HEK293 (cell line): ENCODE measurements around the gene SLC39A3.

Source experiments
- EGR2 ChIP-seq: fragments of 450-650 bp; formaldehyde crosslinking; IDR thresholded peaks from 2 replicates; pipeline ENCODE4 v1.5.1; 2016; ENCODE audit warnings: low read depth, missing biosample characterization, missing genetic modification characterization
- GLIS1 ChIP-seq: fragments of 450-650 bp; formaldehyde crosslinking; IDR thresholded peaks from 2 replicates; pipeline ENCODE4 v1.5.1; 2016; ENCODE audit warnings: missing biosample characterization, missing genetic modification characterization
- KLF10 ChIP-seq: fragments of 450-650 bp; IDR thresholded peaks from 2 replicates; pipeline ENCODE4 v1.5.1; 2018; ENCODE audit warnings: missing biosample characterization, mild to moderate bottlenecking, missing genetic modification characterization
- OVOL3 ChIP-seq: fragments of 450-650 bp; formaldehyde crosslinking; IDR thresholded peaks from 2 replicates; pipeline ENCODE4 v1.5.1; 2016; ENCODE audit warnings: missing biosample characterization, missing genetic modification characterization
- SP2 ChIP-seq: fragments of 450-650 bp; formaldehyde crosslinking; IDR thresholded peaks from 2 replicates; pipeline ENCODE4 v1.5.1; 2016; ENCODE audit warnings: missing biosample characterization, missing genetic modification characterization
- ZBTB7A ChIP-seq: fragments of 450-650 bp; formaldehyde crosslinking; IDR thresholded peaks from 2 replicates; pipeline ENCODE4 v1.5.1; 2016; ENCODE audit warnings: low read depth, missing biosample characterization, missing genetic modification characterization
- ZFHX2 ChIP-seq: fragments of 450-650 bp; formaldehyde crosslinking; conservative IDR thresholded peaks from 2 replicates; pipeline ENCODE4 v1.5.1; 2016; ENCODE audit warnings: missing biosample characterization, missing genetic modification characterization
- ZNF19 ChIP-seq: fragments of 450-650 bp; formaldehyde crosslinking; IDR thresholded peaks from 2 replicates; pipeline ENCODE4; 2016; ENCODE audit warnings: missing biosample characterization, missing genetic modification characterization, low read depth
- ZNF223 ChIP-seq: fragments of 450-650 bp; formaldehyde crosslinking; IDR thresholded peaks from 2 replicates; pipeline ENCODE4 v1.5.1; 2016; ENCODE audit warnings: missing biosample characterization, missing genetic modification characterization
- ZNF239 ChIP-seq: fragments of 450-650 bp; formaldehyde crosslinking; IDR thresholded peaks from 2 replicates; pipeline ENCODE4 v1.5.1; 2016; ENCODE audit warnings: missing biosample characterization, missing genetic modification characterization
- ZNF248 ChIP-seq: fragments of 450-650 bp; formaldehyde crosslinking; IDR thresholded peaks from 2 replicates; pipeline ENCODE4 v1.5.1; 2017; ENCODE audit warnings: missing biosample characterization, missing genetic modification characterization
- ZNF266 ChIP-seq: fragments of 450-650 bp; formaldehyde crosslinking; IDR thresholded peaks from 2 replicates; pipeline ENCODE4 v1.5.1; 2016; ENCODE audit warnings: missing biosample characterization, missing genetic modification characterization, low read depth
- ZNF274 ChIP-seq, 2 experiments: fragments of 200-500 bp in 1 of 2; fragments of 450-650 bp in 1 of 2; sonication (Bioruptor generic) in 1 of 2; formaldehyde crosslinking in 1 of 2; IDR thresholded peaks; 2 replicates each; pipeline versions ENCODE4 v1.5.1 to v1.6.1; 2014 to 2016; ENCODE audit warnings: borderline replicate concordance in 1 of 2, inconsistent platforms in 1 of 2, low read length in 1 of 2, missing biosample characterization in 1 of 2, missing genetic modification characterization in 1 of 2
- ZNF292 ChIP-seq: fragments of 450-650 bp; formaldehyde crosslinking; IDR thresholded peaks from 2 replicates; pipeline ENCODE4 v1.5.1; 2016; ENCODE audit warnings: low read depth, missing biosample characterization, missing genetic modification characterization, borderline replicate concordance
- ZNF311 ChIP-seq: fragments of 450-650 bp; formaldehyde crosslinking; IDR thresholded peaks from 2 replicates; pipeline ENCODE4 v1.5.1; 2017; ENCODE audit warnings: missing biosample characterization, missing genetic modification characterization, borderline replicate concordance
- ZNF394 ChIP-seq: fragments of 450-650 bp; formaldehyde crosslinking; IDR thresholded peaks from 2 replicates; pipeline ENCODE4 v1.5.1; 2016; ENCODE audit warnings: missing biosample characterization, missing genetic modification characterization, mild to moderate bottlenecking, moderate library complexity, borderline replicate concordance
- ZNF416 ChIP-seq: fragments of 450-650 bp; formaldehyde crosslinking; IDR thresholded peaks from 2 replicates; pipeline ENCODE4 v1.5.1; 2016; ENCODE audit warnings: missing biosample characterization, missing genetic modification characterization
- ZNF596 ChIP-seq: fragments of 450-650 bp; IDR thresholded peaks from 2 replicates; pipeline ENCODE4 v1.5.0; 2018; ENCODE audit warnings: missing biosample characterization, mild to moderate bottlenecking, missing genetic modification characterization, moderate library complexity
- ZNF660 ChIP-seq: fragments of 450-650 bp; IDR thresholded peaks from 2 replicates; pipeline ENCODE4 v1.5.1; 2018; ENCODE audit warnings: missing biosample characterization, mild to moderate bottlenecking, missing genetic modification characterization
- ZNF76 ChIP-seq: fragments of 450-650 bp; formaldehyde crosslinking; IDR thresholded peaks from 2 replicates; pipeline ENCODE4; 2016; ENCODE audit warnings: low read depth, missing biosample characterization, missing genetic modification characterization, borderline replicate concordance
- ZXDB ChIP-seq: fragments of 450-650 bp; formaldehyde crosslinking; IDR thresholded peaks from 2 replicates; pipeline ENCODE4 v1.5.1; 2016; ENCODE audit warnings: missing biosample characterization, missing genetic modification characterization
- TF ChIP-seq, protein P1 (sequence below): fragments of 450-650 bp; formaldehyde crosslinking; IDR thresholded peaks from 2 replicates; pipeline ENCODE4 v1.5.1; 2016; ENCODE audit warnings: missing biosample characterization, missing genetic modification characterization
- TF ChIP-seq, protein P2 (sequence below): fragments of 450-650 bp; formaldehyde crosslinking; IDR thresholded peaks from 2 replicates; pipeline ENCODE4 v1.5.1; 2017; ENCODE audit warnings: missing biosample characterization, missing genetic modification characterization
- TF ChIP-seq, protein P3 (sequence below): fragments of 450-650 bp; formaldehyde crosslinking; conservative IDR thresholded peaks from 2 replicates; pipeline ENCODE4 v1.5.1; 2016; ENCODE audit warnings: low read depth, missing biosample characterization, missing genetic modification characterization
- TF ChIP-seq, protein P4 (sequence below): fragments of 450-650 bp; formaldehyde crosslinking; IDR thresholded peaks from 2 replicates; pipeline ENCODE4 v1.5.1; 2016; ENCODE audit warnings: missing biosample characterization, missing genetic modification characterization
- TF ChIP-seq, protein P5 (sequence below): fragments of 450-650 bp; formaldehyde crosslinking; IDR thresholded peaks from 2 replicates; pipeline ENCODE4 v1.5.1; 2017; ENCODE audit warnings: missing biosample characterization, missing genetic modification characterization

SLC39A3 gene

DNA sequence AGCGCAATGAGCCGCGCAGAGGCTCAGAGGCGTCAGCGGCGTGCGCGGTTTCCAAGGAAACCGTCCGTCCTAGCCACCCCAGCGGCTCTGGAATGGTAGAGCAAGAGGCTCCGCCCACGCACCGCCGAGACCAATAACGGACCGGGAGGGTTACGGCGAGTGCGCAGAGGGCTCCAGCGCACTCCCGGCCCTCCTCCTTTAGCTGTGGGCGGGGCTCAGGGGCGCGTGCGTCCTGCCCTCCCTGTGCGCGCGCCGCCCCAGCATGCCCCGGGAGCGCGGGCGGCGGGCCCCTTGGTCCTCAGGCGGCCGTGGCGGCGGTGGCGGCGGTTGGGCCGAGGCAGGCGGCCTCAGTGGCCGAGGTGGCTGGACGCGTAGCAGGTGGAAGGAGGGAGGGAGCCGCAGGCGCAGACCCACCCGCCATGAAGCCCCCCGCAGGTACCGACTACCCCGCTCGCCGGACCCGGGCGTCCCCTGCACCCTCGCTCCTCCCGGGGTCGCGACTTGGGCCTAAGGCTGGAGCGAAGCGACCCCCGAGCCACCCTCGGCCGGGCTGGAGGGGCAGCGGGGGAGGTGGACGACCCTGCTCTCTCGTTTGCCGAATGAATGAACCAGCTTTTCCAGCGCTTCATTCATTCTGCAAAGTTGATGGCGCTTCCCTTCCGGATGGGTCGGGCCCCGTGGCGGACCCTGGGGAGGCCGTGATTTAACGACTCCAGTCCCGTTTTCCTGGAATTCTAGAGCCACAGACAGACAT lies 45.6 kb upstream of the SLC39A3 start, which contains the start of gene THOP1 (continued):
- TF ChIP-seq OVOL3 (tag by site-specific recombination) (no peak), ZNF19 (tag by site-specific recombination) (no peak), ZNF223 (no peak), ZNF76 (tag by site-specific recombination) (peak; percentile 62; the same call in 1 of the 2 replicates), ZNF596 (tag by site-specific recombination) (0 out of 2 replicates have a peak, but pooled peaks have one; percentile 43), SP2 (peak; percentile 94), ZNF274 (IDR thresholded peaks at IDR 0.05; ENCODE audit: low read length) (no peak), ZNF274 (tag by site-specific recombination; IDR thresholded peaks at IDR 0.05; ENCODE audit: borderline replicate concordance) (no peak), ZNF394 (tag by site-specific recombination) (0 out of 2 replicates have a peak, but pooled peaks have one; percentile 20), KLF10 (0 out of 2 replicates have a peak, but pooled peaks have one; percentile 44), ZNF248 (tag by site-specific recombination) (no peak), ZXDB (tag by site-specific recombination) (peak; percentile 53; the same call in 1 of the 2 replicates), ZNF660 (tag by site-specific recombination) (peak; percentile 61), EGR2 (tag by site-specific recombination) (peak; percentile 54), ZNF311 (tag by site-specific recombination) (no peak), ZFHX2 (tag by site-specific recombination) (peak; percentile 91), ZBTB7A (peak; percentile 67; the same call in 1 of the 2 replicates), ZNF239 (tag by site-specific recombination) (no peak), ZNF416 (tag by site-specific recombination) (no peak), ZNF266 (tag by site-specific recombination) (no peak), GLIS1 (tag by site-specific recombination) (peak; percentile 11; the same call in 1 of the 2 replicates), ZNF292 (no peak)
- TF ChIP-seq, protein P1, sequence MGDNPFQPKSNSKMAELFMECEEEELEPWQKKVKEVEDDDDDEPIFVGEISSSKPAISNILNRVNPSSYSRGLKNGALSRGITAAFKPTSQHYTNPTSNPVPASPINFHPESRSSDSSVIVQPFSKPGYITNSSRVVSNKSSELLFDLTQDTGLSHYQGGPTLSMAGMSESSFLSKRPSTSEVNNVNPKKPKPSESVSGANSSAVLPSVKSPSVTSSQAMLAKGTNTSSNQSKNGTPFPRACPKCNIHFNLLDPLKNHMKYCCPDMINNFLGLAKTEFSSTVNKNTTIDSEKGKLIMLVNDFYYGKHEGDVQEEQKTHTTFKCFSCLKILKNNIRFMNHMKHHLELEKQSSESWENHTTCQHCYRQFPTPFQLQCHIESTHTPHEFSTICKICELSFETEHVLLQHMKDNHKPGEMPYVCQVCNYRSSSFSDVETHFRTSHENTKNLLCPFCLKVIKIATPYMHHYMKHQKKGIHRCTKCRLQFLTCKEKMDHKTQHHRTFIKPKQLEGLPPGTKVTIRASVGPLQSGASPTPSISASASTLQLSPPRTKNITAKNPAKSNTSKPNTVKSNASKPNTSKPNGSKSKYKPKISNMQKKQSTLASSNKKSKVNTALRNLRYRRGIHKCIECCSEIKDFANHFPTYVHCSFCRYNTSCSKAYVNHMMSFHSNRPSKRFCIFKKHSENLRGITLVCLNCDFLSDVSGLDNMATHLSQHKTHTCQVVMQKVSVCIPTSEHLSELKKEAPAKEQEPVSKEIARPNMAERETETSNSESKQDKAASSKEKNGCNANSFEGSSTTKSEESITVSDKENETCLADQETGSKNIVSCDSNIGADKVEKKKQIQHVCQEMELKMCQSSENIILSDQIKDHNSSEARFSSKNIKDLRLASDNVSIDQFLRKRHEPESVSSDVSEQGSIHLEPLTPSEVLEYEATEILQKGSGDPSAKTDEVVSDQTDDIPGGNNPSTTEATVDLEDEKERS: no peak
- TF ChIP-seq, protein P2, sequence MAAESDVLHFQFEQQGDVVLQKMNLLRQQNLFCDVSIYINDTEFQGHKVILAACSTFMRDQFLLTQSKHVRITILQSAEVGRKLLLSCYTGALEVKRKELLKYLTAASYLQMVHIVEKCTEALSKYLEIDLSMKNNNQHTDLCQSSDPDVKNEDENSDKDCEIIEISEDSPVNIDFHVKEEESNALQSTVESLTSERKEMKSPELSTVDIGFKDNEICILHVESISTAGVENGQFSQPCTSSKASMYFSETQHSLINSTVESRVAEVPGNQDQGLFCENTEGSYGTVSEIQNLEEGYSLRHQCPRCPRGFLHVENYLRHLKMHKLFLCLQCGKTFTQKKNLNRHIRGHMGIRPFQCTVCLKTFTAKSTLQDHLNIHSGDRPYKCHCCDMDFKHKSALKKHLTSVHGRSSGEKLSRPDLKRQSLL: peak; percentile 97
- TF ChIP-seq, protein P3, sequence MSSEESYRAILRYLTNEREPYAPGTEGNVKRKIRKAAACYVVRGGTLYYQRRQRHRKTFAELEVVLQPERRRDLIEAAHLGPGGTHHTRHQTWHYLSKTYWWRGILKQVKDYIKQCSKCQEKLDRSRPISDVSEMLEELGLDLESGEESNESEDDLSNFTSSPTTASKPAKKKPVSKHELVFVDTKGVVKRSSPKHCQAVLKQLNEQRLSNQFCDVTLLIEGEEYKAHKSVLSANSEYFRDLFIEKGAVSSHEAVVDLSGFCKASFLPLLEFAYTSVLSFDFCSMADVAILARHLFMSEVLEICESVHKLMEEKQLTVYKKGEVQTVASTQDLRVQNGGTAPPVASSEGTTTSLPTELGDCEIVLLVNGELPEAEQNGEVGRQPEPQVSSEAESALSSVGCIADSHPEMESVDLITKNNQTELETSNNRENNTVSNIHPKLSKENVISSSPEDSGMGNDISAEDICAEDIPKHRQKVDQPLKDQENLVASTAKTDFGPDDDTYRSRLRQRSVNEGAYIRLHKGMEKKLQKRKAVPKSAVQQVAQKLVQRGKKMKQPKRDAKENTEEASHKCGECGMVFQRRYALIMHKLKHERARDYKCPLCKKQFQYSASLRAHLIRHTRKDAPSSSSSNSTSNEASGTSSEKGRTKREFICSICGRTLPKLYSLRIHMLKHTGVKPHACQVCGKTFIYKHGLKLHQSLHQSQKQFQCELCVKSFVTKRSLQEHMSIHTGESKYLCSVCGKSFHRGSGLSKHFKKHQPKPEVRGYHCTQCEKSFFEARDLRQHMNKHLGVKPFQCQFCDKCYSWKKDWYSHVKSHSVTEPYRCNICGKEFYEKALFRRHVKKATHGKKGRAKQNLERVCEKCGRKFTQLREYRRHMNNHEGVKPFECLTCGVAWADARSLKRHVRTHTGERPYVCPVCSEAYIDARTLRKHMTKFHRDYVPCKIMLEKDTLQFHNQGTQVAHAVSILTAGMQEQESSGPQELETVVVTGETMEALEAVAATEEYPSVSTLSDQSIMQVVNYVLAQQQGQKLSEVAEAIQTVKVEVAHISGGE (tag by site-specific recombination): no peak
- TF ChIP-seq, protein P4, sequence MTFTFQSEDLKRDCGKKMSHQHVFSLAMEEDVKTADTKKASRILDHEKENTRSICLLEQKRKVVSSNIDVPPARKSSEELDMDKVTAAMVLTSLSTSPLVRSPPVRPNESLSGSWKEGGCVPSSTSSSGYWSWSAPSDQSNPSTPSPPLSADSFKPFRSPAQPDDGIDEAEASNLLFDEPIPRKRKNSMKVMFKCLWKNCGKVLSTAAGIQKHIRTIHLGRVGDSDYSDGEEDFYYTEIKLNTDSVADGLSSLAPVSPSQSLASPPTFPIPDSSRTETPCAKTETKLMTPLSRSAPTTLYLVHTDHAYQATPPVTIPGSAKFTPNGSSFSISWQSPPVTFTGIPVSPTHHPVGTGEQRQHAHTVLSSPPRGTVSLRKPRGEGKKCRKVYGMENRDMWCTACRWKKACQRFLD: no peak
- TF ChIP-seq, protein P5, sequence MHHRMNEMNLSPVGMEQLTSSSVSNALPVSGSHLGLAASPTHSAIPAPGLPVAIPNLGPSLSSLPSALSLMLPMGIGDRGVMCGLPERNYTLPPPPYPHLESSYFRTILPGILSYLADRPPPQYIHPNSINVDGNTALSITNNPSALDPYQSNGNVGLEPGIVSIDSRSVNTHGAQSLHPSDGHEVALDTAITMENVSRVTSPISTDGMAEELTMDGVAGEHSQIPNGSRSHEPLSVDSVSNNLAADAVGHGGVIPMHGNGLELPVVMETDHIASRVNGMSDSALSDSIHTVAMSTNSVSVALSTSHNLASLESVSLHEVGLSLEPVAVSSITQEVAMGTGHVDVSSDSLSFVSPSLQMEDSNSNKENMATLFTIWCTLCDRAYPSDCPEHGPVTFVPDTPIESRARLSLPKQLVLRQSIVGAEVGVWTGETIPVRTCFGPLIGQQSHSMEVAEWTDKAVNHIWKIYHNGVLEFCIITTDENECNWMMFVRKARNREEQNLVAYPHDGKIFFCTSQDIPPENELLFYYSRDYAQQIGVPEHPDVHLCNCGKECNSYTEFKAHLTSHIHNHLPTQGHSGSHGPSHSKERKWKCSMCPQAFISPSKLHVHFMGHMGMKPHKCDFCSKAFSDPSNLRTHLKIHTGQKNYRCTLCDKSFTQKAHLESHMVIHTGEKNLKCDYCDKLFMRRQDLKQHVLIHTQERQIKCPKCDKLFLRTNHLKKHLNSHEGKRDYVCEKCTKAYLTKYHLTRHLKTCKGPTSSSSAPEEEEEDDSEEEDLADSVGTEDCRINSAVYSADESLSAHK (tag by site-specific recombination): no peak
